RWPE2 (cell line): ENCODE data around the gene TET1.
"Not testable (repeated sequence)": the region's sequence is repeated elsewhere in the genome, so short reads cannot be mapped to it uniquely, and the experiment has no call there.

Experiments
- ATAC-seq: fragments of 200-7000 bp; cut with Tn5 transposase; 3 replicates; pipeline ENCODE4 v1.9.1; 2021; ENCODE audit warnings: low read depth
- DNase-seq: peaks from one replicate; pipeline ENCODE4 v3.0.0-alpha.2; 2020; ENCODE audit warnings: low spot score
- H3K27ac ChIP-seq: fragments of 450-650 bp; 2 replicates; pipeline ENCODE4 v1.5.1; 2017; ENCODE audit warnings: mild to moderate bottlenecking; ENCODE audit not compliant: poor library complexity, severe bottlenecking
- H3K27me3 ChIP-seq: fragments of 250-450 bp; sonication (Bioruptor Pico); 2 replicates; pipeline ENCODE4 v1.5.1; 2021; ENCODE audit warnings: mild to moderate bottlenecking, moderate library complexity; ENCODE audit not compliant: insufficient read depth, poor library complexity, severe bottlenecking
- H3K36me3 ChIP-seq: fragments of 250-450 bp; sonication (Bioruptor Pico); 2 replicates; pipeline ENCODE4 v1.5.1; 2020; ENCODE audit warnings: low read depth, mild to moderate bottlenecking, moderate library complexity
- H3K4me1 ChIP-seq: fragments of 250-450 bp; sonication (Bioruptor Pico); 2 replicates; pipeline ENCODE4 v1.5.1; 2021; ENCODE audit warnings: mild to moderate bottlenecking, moderate library complexity; ENCODE audit not compliant: insufficient read depth, poor library complexity, severe bottlenecking
- H3K4me3 ChIP-seq: fragments of 250-450 bp; sonication (Bioruptor Pico); 2 replicates; pipeline ENCODE4 v1.5.1; 2021; ENCODE audit warnings: mild to moderate bottlenecking, moderate library complexity; ENCODE audit not compliant: severe bottlenecking
- H3K9me3 ChIP-seq: fragments of 250-450 bp; sonication (Bioruptor Pico); 2 replicates; pipeline ENCODE4 v1.5.1; 2021; ENCODE audit warnings: mild to moderate bottlenecking, moderate library complexity; ENCODE audit not compliant: severe bottlenecking
- TF ChIP-seq, protein P1 (sequence below): fragments of 450-650 bp; IDR thresholded peaks from one replicate; pipeline ENCODE4 v1.5.1; 2017; ENCODE audit warnings: mild to moderate bottlenecking, moderate library complexity; ENCODE audit not compliant: poor library complexity, severe bottlenecking

Gene TET1

DNA sequence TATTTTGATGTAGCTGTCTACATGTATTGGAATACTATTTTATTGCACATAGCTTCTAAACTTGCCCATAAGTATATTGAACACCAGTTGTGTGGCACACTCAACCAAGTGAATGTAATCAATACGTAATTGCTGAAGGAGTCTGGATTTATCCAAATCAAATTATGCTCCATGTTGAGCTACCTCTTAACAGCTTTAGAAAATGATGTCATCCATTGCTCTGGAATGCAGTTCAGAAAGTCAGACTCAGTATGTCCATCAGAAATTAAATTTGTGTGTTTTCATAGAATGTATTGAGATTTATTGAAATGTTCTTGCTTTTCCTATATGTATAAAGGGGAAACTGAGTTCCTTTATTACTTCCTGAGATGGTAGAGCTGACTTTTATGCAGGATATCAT, 135.9 kb downstream of the TET1 start:
- Histone ChIP-seq H3K4me1 (no peaks in the 10 kb centered on the region), H3K27ac (no peak overlapping the region), H3K36me3 (no peaks in the 10 kb centered on the region), H3K9me3 (no peaks in the 10 kb centered on the region), H3K27me3 (no peaks in the 10 kb centered on the region), H3K4me3 (no peak overlapping the region)
- TF ChIP-seq, protein P1, sequence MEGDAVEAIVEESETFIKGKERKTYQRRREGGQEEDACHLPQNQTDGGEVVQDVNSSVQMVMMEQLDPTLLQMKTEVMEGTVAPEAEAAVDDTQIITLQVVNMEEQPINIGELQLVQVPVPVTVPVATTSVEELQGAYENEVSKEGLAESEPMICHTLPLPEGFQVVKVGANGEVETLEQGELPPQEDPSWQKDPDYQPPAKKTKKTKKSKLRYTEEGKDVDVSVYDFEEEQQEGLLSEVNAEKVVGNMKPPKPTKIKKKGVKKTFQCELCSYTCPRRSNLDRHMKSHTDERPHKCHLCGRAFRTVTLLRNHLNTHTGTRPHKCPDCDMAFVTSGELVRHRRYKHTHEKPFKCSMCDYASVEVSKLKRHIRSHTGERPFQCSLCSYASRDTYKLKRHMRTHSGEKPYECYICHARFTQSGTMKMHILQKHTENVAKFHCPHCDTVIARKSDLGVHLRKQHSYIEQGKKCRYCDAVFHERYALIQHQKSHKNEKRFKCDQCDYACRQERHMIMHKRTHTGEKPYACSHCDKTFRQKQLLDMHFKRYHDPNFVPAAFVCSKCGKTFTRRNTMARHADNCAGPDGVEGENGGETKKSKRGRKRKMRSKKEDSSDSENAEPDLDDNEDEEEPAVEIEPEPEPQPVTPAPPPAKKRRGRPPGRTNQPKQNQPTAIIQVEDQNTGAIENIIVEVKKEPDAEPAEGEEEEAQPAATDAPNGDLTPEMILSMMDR: no peak
- DNase-seq: no peak
- ATAC-seq: no peak

DNA sequence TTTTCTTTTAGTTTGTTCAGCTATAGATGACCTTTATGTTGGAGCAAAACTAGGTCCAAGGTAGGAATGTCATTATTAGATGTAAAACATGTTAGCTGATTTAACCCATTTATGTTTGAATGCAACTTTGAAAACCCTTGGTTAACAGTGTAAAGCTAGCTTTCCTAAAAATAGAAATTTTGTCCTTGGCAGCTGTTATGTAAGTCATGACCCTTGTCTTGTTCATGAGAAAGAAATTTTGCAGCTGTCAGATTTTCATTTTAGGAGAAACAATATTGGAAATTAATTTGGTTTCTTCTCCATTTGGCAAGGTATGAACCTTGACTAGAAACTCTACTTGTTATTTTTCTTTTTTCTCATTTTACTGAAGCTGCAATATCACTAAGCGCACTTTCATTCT, 137.0 kb downstream of the TET1 start:
- no peak overlapping the region for H3K27ac ChIP-seq
- H3K4me3 ChIP-seq: no peak overlapping the region
- ATAC-seq (no peak), DNase-seq (no peak)
- H3K4me1 ChIP-seq: no peaks in the 10 kb centered on the region
- no peaks in the 10 kb centered on the region for H3K9me3 ChIP-seq
- no peaks in the 10 kb centered on the region for H3K36me3 ChIP-seq
- no peaks in the 10 kb centered on the region for H3K27me3 ChIP-seq
- TF ChIP-seq, protein P1: no peak

DNA sequence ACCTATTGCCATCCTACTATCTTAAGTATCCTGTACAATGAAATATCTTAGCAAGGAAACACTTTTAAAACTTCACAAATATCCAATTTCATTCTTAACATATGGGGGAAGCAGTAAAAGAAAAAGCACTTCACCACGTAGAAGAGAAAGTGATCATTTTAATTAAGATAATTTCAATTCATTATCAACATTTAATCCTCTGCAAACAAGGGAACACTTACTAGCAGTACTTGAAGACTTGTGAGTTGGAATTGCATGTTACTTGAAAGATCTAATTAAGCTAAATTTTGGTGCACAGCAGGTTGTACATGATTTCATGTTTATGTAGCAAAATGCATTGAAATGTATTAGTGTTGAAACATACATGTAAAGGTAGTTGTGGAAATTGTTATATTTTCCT, 140.1 kb downstream of the TET1 start:
- ATAC-seq (no peak), DNase-seq (no peak)
- Histone ChIP-seq H3K4me1 (no peaks in the 10 kb centered on the region), H3K27me3 (no peaks in the 10 kb centered on the region), H3K4me3 (no peak overlapping the region), H3K27ac (no peak overlapping the region), H3K9me3 (no peaks in the 10 kb centered on the region), H3K36me3 (no peaks in the 10 kb centered on the region)
- TF ChIP-seq, protein P1: no peak

DNA sequence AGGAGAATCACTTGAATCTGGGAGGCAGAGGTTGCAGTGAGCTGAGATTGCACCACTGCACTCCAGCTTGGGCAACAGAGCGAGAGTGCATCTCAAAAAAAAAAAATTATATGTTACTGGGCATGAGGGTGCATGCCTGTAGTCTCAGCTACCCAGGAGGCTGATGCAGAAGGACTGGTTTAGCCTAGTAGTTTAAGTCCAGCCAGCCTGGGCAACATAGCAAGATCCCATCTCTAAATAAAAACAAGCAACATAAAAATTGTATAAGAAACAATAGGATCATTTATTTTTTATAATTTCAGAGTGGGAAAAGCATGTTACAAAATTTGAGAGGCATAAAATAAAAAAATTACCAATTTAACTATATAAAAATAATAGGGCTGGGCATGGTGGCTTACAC, 145.4 kb downstream of the TET1 start:
- Histone ChIP-seq H3K4me1 (no peaks in the 10 kb centered on the region), H3K27me3 (no peaks in the 10 kb centered on the region), H3K4me3 (no peak overlapping the region), H3K9me3 (no peaks in the 10 kb centered on the region), H3K36me3 (no peaks in the 10 kb centered on the region), H3K27ac (no peak overlapping the region)
- TF ChIP-seq, protein P1: no peak
- ATAC-seq: no peak
- no peak for DNase-seq

DNA sequence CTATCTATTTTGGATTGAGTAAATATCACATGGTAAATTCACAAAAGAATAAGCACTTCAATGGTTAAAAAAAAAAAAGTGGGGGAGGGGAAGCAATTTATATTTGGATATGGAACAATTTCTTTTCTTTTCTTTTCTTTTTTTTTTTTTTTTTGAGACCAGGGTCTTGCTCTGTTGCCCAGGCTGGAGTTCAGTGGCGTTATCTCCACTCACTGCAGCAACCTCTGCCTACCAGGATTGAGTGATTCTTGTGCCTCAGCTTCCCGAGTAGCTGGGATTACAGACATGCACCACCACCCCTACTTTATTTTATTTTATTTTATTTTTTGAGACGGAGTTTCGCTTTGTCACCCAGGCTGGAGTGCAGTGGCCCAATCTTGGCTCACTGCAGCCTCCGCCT, 148.8 kb downstream of the TET1 start:
- not testable (repeated sequence) for H3K27me3 ChIP-seq, ATAC-seq, DNase-seq, H3K9me3 ChIP-seq, H3K4me3 ChIP-seq, H3K4me1 ChIP-seq, H3K36me3 ChIP-seq, H3K27ac ChIP-seq

DNA sequence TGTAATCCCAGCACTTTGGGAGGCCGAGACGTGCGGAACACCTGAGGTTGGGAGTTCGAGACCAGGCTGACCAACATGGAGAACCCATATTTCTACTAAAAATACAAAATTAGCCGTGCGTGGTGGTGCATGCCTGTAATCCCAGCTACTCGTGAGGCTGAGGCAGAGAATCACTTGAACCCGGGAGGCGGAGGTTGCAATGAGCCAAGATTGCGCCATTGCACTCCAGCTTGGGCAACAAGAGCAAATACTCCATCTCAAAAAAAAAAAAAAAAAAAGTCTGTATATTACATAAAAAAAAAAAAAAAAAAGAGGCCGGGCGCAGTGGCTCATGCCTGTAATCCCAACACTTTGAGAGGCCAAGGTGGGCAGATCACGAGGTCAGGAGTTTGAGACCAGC, 152.9 kb downstream of the TET1 start:
- H3K4me1 ChIP-seq, DNase-seq, H3K4me3 ChIP-seq, H3K27ac ChIP-seq, H3K27me3 ChIP-seq, H3K9me3 ChIP-seq, ATAC-seq, H3K36me3 ChIP-seq: not testable (repeated sequence)
